ENCODE results near the gene PCNX4. TPM values are rescaled to one million over a fixed set of nuclear protein-coding genes. Genes with fewer than 3 reads are reported as not detected.

The PCNX4 gene
- polyA plus RNA-seq, 1 experiment: 67.2 TPM

GRCh38 chr14:60114881-60115280 lies 23.2 kb downstream of the PCNX4 start:
- CTCF ChIA-PET: no interaction called here
- H3K9me3 ChIP-seq (ENCODE audit: control insufficient read depth, insufficient read depth, low read length): no peaks in the 10 kb centered on the region
- DNase-seq (ENCODE audit: low read depth, low spot score): no peak
- no peak overlapping the region for H3K27ac ChIP-seq (ENCODE audit: low read depth, low read length)
- no peaks in the 10 kb centered on the region for H3K27me3 ChIP-seq (ENCODE audit: control insufficient read depth, insufficient read depth, low read length)
- no peak for TF ChIP-seq CTCF (IDR thresholded peaks at IDR 0.05; ENCODE audit: low read depth, low read length)
- no peak overlapping the region for H3K4me3 ChIP-seq (ENCODE audit: low read depth, low read length)
- POLR2A ChIA-PET: no interaction called here

GRCh38 chr14:60116181-60116580 lies 24.5 kb downstream of the PCNX4 start:
- H3K27ac ChIP-seq (ENCODE audit: low read depth, low read length): no peak overlapping the region
- H3K27me3 ChIP-seq (ENCODE audit: control insufficient read depth, insufficient read depth, low read length): no peaks in the 10 kb centered on the region
- H3K4me3 ChIP-seq (ENCODE audit: low read depth, low read length): no peak overlapping the region
- ChIA-PET POLR2A (interaction anchor here (0.8 kb wide), 1 partner anchor 550 kb away, joined by 3 read pairs; no protein-coding TSS in a partner anchor), CTCF (no interaction called here)
- TF ChIP-seq CTCF (IDR thresholded peaks at IDR 0.05; ENCODE audit: low read depth, low read length): no peak
- DNase-seq (ENCODE audit: low read depth, low spot score): no peak
- H3K9me3 ChIP-seq (ENCODE audit: control insufficient read depth, insufficient read depth, low read length): no peaks in the 10 kb centered on the region

GRCh38 chr14:60125918-60126317 lies 34.2 kb downstream of the PCNX4 start:
- ChIA-PET POLR2A (interaction anchor here (0.8 kb wide), 1 partner anchor 59 kb away, joined by 3 read pairs; no protein-coding TSS in a partner anchor), CTCF (no interaction called here)
- H3K27ac ChIP-seq (ENCODE audit: low read depth, low read length): no peak overlapping the region
- TF ChIP-seq CTCF (IDR thresholded peaks at IDR 0.05; ENCODE audit: low read depth, low read length): no peak
- no peak overlapping the region for H3K4me3 ChIP-seq (ENCODE audit: low read depth, low read length)
- no peaks in the 10 kb centered on the region for H3K9me3 ChIP-seq (ENCODE audit: control insufficient read depth, insufficient read depth, low read length)
- no peaks in the 10 kb centered on the region for H3K27me3 ChIP-seq (ENCODE audit: control insufficient read depth, insufficient read depth, low read length)
- DNase-seq (ENCODE audit: low read depth, low spot score): no peak

- TF ChIP-seq CTCF (IDR thresholded peaks at IDR 0.05; ENCODE audit: low read depth, low read length): no peak
- no peaks in the 10 kb centered on the region for H3K9me3 ChIP-seq (ENCODE audit: control insufficient read depth, insufficient read depth, low read length)
- POLR2A ChIA-PET: no interaction called here
- no peak overlapping the region for H3K27ac ChIP-seq (ENCODE audit: low read depth, low read length)
- CTCF ChIA-PET: no interaction called here
- no peak overlapping the region for H3K4me3 ChIP-seq (ENCODE audit: low read depth, low read length)
- no peak for DNase-seq (ENCODE audit: low read depth, low spot score)
- no peaks in the 10 kb centered on the region for H3K27me3 ChIP-seq (ENCODE audit: control insufficient read depth, insufficient read depth, low read length)
Observed at GRCh38 chr14:60133487-60133886, 41.8 kb downstream of the PCNX4 start.

- DNase-seq (ENCODE audit: low read depth, low spot score): no peak
- POLR2A ChIA-PET: no interaction called here
- H3K27me3 ChIP-seq (ENCODE audit: control insufficient read depth, insufficient read depth, low read length): no peaks in the 10 kb centered on the region
- no peak overlapping the region for H3K4me3 ChIP-seq (ENCODE audit: low read depth, low read length)
- TF ChIP-seq CTCF (IDR thresholded peaks at IDR 0.05; ENCODE audit: low read depth, low read length): no peak
- H3K27ac ChIP-seq (ENCODE audit: low read depth, low read length): no peak overlapping the region
- CTCF ChIA-PET: interaction anchor here (0.8 kb wide), 1 partner anchor 70 kb away, joined by 3 read pairs; no protein-coding TSS in a partner anchor
- H3K9me3 ChIP-seq (ENCODE audit: control insufficient read depth, insufficient read depth, low read length): no peaks in the 10 kb centered on the region
Observed at GRCh38 chr14:60134702-60135101, 43.0 kb downstream of the PCNX4 start.

Data from AG04450 (cell line).